ENCODE results near the gene LMNTD1. TPM values are rescaled to one million over a fixed set of nuclear protein-coding genes. Genes with fewer than 3 reads are reported as not detected.
A peak's percentile ranks its signal among the peaks of the same experiment; 100 is the strongest.

The LMNTD1 gene
- total and polyA plus RNA-seq, 2 experiments from 2014 or later: not detected

DNA sequence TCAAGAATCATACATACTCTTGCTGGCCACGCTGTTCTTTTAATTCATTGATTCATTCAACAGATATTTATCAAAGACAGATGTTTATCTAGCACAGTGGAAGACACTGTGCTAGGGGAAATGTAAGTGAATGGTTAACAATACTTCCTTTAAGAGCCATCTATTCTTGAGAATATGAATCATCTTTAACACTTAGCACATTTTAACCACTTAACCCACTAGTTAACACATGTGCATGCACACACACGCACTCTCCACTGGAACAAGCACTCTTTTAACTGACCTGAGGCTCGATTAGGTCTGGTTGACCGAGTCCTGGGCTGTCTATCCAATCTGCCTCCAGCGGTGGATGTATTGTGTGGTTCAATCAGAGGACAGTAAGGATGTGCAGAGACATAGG, 34.6 kb downstream of the LMNTD1 start:
- H4K20me1 ChIP-seq (replicated peaks; ENCODE audit: insufficient read depth): no peaks in the 10 kb centered on the region
- Mint-ChIP-seq H3K9me3 (no peaks in the 10 kb centered on the region), H3K4me3 (no peak overlapping the region), H3K4me1 (no peaks in the 10 kb centered on the region), H3K27me3 (ENCODE audit: insufficient read depth, low read depth, poor library complexity) (no peaks in the 10 kb centered on the region), H3K27ac (no peak overlapping the region), H3K36me3 (ENCODE audit: low read depth) (no peaks in the 10 kb centered on the region)
- no peak for ATAC-seq
- H3K27me3 ChIP-seq (ENCODE audit: insufficient read depth): no peaks in the 10 kb centered on the region
- no peaks in the 10 kb centered on the region for H3F3A ChIP-seq (replicated peaks; ENCODE audit: low read depth)
- H3K4me1 ChIP-seq (ENCODE audit: insufficient read depth): no peaks in the 10 kb centered on the region
- no peak for TF ChIP-seq CREB1 (CRISPR knock-in tag; IDR thresholded peaks at IDR 0.05; ENCODE audit: low read depth)
- TF ChIP-seq ZNF114 (CRISPR knock-in tag; IDR thresholded peaks at IDR 0.05): no peak
- TF ChIP-seq, protein P1, sequence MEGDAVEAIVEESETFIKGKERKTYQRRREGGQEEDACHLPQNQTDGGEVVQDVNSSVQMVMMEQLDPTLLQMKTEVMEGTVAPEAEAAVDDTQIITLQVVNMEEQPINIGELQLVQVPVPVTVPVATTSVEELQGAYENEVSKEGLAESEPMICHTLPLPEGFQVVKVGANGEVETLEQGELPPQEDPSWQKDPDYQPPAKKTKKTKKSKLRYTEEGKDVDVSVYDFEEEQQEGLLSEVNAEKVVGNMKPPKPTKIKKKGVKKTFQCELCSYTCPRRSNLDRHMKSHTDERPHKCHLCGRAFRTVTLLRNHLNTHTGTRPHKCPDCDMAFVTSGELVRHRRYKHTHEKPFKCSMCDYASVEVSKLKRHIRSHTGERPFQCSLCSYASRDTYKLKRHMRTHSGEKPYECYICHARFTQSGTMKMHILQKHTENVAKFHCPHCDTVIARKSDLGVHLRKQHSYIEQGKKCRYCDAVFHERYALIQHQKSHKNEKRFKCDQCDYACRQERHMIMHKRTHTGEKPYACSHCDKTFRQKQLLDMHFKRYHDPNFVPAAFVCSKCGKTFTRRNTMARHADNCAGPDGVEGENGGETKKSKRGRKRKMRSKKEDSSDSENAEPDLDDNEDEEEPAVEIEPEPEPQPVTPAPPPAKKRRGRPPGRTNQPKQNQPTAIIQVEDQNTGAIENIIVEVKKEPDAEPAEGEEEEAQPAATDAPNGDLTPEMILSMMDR (conservative IDR thresholded peaks at IDR 0.05; ENCODE audit: low read depth in 2 of 2): no peak
- no peak for TF ChIP-seq EZH2 (IDR thresholded peaks at IDR 0.05; ENCODE audit: low read depth, unreplicated experiment)
- no peak for TF ChIP-seq POLR2AphosphoS5 (IDR thresholded peaks at IDR 0.05; ENCODE audit: low read depth)
- TF ChIP-seq, protein P2, sequence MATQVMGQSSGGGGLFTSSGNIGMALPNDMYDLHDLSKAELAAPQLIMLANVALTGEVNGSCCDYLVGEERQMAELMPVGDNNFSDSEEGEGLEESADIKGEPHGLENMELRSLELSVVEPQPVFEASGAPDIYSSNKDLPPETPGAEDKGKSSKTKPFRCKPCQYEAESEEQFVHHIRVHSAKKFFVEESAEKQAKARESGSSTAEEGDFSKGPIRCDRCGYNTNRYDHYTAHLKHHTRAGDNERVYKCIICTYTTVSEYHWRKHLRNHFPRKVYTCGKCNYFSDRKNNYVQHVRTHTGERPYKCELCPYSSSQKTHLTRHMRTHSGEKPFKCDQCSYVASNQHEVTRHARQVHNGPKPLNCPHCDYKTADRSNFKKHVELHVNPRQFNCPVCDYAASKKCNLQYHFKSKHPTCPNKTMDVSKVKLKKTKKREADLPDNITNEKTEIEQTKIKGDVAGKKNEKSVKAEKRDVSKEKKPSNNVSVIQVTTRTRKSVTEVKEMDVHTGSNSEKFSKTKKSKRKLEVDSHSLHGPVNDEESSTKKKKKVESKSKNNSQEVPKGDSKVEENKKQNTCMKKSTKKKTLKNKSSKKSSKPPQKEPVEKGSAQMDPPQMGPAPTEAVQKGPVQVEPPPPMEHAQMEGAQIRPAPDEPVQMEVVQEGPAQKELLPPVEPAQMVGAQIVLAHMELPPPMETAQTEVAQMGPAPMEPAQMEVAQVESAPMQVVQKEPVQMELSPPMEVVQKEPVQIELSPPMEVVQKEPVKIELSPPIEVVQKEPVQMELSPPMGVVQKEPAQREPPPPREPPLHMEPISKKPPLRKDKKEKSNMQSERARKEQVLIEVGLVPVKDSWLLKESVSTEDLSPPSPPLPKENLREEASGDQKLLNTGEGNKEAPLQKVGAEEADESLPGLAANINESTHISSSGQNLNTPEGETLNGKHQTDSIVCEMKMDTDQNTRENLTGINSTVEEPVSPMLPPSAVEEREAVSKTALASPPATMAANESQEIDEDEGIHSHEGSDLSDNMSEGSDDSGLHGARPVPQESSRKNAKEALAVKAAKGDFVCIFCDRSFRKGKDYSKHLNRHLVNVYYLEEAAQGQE (IDR thresholded peaks at IDR 0.05; ENCODE audit: unreplicated experiment): no peak
- DNase-seq (ENCODE audit: low spot score): no peak
- H3K36me3 ChIP-seq (ENCODE audit: insufficient read depth): no peaks in the 10 kb centered on the region
- no peak overlapping the region for H3K4me2 ChIP-seq
- H3K27ac ChIP-seq (ENCODE audit: low read depth): no peak overlapping the region
- H2AFZ ChIP-seq: peak overlapping the region; percentile 76
- H3K4me3 ChIP-seq: no peak overlapping the region
- no peaks in the 10 kb centered on the region for H3K9me2 ChIP-seq (ENCODE audit: insufficient read depth)
- H3K79me2 ChIP-seq (replicated peaks; ENCODE audit: insufficient read depth): no peaks in the 10 kb centered on the region

DNA sequence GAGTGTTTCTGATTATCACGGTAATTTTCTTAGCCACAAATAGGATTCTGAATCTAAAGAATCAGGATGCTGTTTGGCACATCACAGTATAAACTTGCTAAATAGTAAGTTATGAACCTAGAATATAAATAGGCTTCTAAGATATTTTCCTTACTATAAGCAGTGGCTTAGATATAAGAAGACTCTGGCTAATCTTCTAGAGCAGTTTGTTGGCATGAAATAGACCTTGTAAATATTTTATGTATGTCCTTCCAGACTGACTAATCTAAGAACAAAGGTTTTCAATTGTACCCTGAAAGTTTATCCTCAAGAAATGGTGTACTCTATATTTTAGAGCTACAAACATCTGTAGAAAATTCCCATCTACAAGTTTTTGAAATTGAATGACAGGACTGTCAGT, 48.3 kb downstream of the LMNTD1 start:
- DNase-seq (ENCODE audit: low spot score) (no peak), ATAC-seq (no peak)
- H3K4me1 Mint-ChIP-seq: peaks cover 2% of the 10 kb centered on the region; the same call in 2 of the 3 replicates
- H3K4me1 ChIP-seq (ENCODE audit: insufficient read depth): no peaks in the 10 kb centered on the region
- H3K4me3 Mint-ChIP-seq: no peak overlapping the region
- TF ChIP-seq EZH2 (IDR thresholded peaks at IDR 0.05; ENCODE audit: low read depth, unreplicated experiment): no peak
- TF ChIP-seq, protein P2 (IDR thresholded peaks at IDR 0.05; ENCODE audit: unreplicated experiment): no peak
- TF ChIP-seq, protein P1 (conservative IDR thresholded peaks at IDR 0.05; ENCODE audit: low read depth in 2 of 2): no peak
- TF ChIP-seq NANOG (IDR thresholded peaks at IDR 0.05; ENCODE audit: borderline replicate concordance): no peak
- no peak for TF ChIP-seq JUNB (IDR thresholded peaks at IDR 0.05; ENCODE audit: unreplicated experiment)
- no peak for TF ChIP-seq POLR2AphosphoS5 (IDR thresholded peaks at IDR 0.05; ENCODE audit: low read depth)
- no peak for TF ChIP-seq ETS1 (IDR thresholded peaks at IDR 0.05)
- TF ChIP-seq ZNF114 (CRISPR knock-in tag; IDR thresholded peaks at IDR 0.05): no peak
- TF ChIP-seq STAT1 (IDR thresholded peaks at IDR 0.05; ENCODE audit: unreplicated experiment): no peak
- TF ChIP-seq ZNF331 (CRISPR knock-in tag; IDR thresholded peaks at IDR 0.05; ENCODE audit: low read depth): no peak
- TF ChIP-seq CREB1 (CRISPR knock-in tag; IDR thresholded peaks at IDR 0.05; ENCODE audit: low read depth): no peak
- TF ChIP-seq EZH2phosphoT487 (IDR thresholded peaks at IDR 0.05; ENCODE audit: unreplicated experiment): no peak
- H3K27ac Mint-ChIP-seq: no peak overlapping the region
- no peak overlapping the region for H3K4me2 ChIP-seq
- no peaks in the 10 kb centered on the region for H3K36me3 ChIP-seq (ENCODE audit: insufficient read depth)
- H3F3A ChIP-seq (replicated peaks; ENCODE audit: low read depth): no peaks in the 10 kb centered on the region
- no peak overlapping the region for H3K27ac ChIP-seq (ENCODE audit: low read depth)
- H3K27me3 Mint-ChIP-seq (ENCODE audit: insufficient read depth, low read depth, poor library complexity): no peaks in the 10 kb centered on the region
- H3K79me2 ChIP-seq (replicated peaks; ENCODE audit: insufficient read depth): no peaks in the 10 kb centered on the region
- no peaks in the 10 kb centered on the region for H4K20me1 ChIP-seq (replicated peaks; ENCODE audit: insufficient read depth)
- H3K36me3 Mint-ChIP-seq (ENCODE audit: low read depth): no peaks in the 10 kb centered on the region
- H2AFZ ChIP-seq: no peak overlapping the region
- H3K9me3 Mint-ChIP-seq: no peaks in the 10 kb centered on the region
- no peak overlapping the region for H3K4me3 ChIP-seq
- H3K9me2 ChIP-seq (ENCODE audit: insufficient read depth): 0 out of 2 replicates have a peak, but pooled peaks cover 4% of the 10 kb centered on the region
- H3K27me3 ChIP-seq (ENCODE audit: insufficient read depth): no peaks in the 10 kb centered on the region

Data from GM23338 (cell line).